Suprapubic skin (tissue), 4 donors: Measurements from ENCODE around the gene COL18A1. TPM values are rescaled to one million over a fixed set of nuclear protein-coding genes. Genes with fewer than 3 reads are reported as not detected.

Experiments
- DNase-seq, 2 donors: peaks; one replicate each; pipeline ENCODE4 v3.0.0-alpha.2; 2019; ENCODE audit warnings: low spot score in 2 of 2
- H3K27ac ChIP-seq: fragments of 200-600 bp; sonication (generic); one replicate; pipeline ENCODE4 v1.5.1; 2019
- H3K27me3 ChIP-seq: fragments of 200-600 bp; sonication (generic); one replicate; pipeline ENCODE4 v1.5.1; 2019
- H3K36me3 ChIP-seq: fragments of 200-600 bp; sonication (generic); one replicate; pipeline ENCODE4 v1.5.1; 2019
- H3K4me1 ChIP-seq: fragments of 200-600 bp; sonication (generic); one replicate; pipeline ENCODE4 v1.5.1; 2019
- H3K4me3 ChIP-seq: fragments of 200-600 bp; sonication (generic); one replicate; pipeline ENCODE4 v1.5.1; 2019; ENCODE audit warnings: mild to moderate bottlenecking
- H3K9me3 ChIP-seq: fragments of 200-600 bp; sonication (generic); one replicate; pipeline ENCODE4 v1.5.1; 2019
- EP300 ChIP-seq: sonication (generic); formaldehyde crosslinking; IDR thresholded peaks from one replicate; pipeline ENCODE4 v1.6.1; 2017; ENCODE audit warnings: antibody characterized with exemption
- POLR2A ChIP-seq, 2 donors: fragments of 450-650 bp; IDR thresholded peaks; one replicate each; pipeline ENCODE4 v1.6.1; 2017; ENCODE audit warnings: antibody characterized with exemption in 2 of 2, mild to moderate bottlenecking in 2 of 2, moderate library complexity in 2 of 2
- POLR2AphosphoS5 ChIP-seq, 3 donors: sonication (generic); formaldehyde crosslinking; IDR thresholded peaks; one replicate each; pipeline ENCODE4 v1.6.1; 2017; ENCODE audit warnings: antibody characterized with exemption in 3 of 3
- WGBS: methylation state at CpG from one replicate; pipeline ENCODE4 v1.1.5; 2018; 5-methylcytosine and 5-hydroxymethylcytosine counted together
- total RNA-seq, 4 donors: library from RNA; depleted of rRNA; stranded (reverse); fragments of >200 nt; gene quantifications; one replicate each; pipeline ENCODE4 v1.1.0, GENCODE V29; 2016
- TF ChIP-seq, protein P1 (sequence below), 2 donors: fragments of 200-600 bp in 1 of 2; fragments of 450-650 bp in 1 of 2; sonication (generic) in 1 of 2; IDR thresholded peaks; one replicate each; pipeline ENCODE4 v1.5.1; 2016 to 2019; ENCODE audit warnings: antibody characterized with exemption in 2 of 2, mild to moderate bottlenecking in 1 of 2, moderate library complexity in 1 of 2

The COL18A1 gene
- total RNA-seq, 4 donors from 2014 or later = 71.9 to 157 (median 101) TPM

GRCh38 chr21:45403825-45404729 is 888 bp upstream of the COL18A1 start:
- TF ChIP-seq POLR2AphosphoS5 (IDR thresholded peaks at IDR 0.05) = no peak
- TF ChIP-seq POLR2A (IDR thresholded peaks at IDR 0.05) = no peak
- H3K9me3 ChIP-seq = no peaks in the 10 kb centered on the region
- H3K36me3 ChIP-seq = no peaks in the 10 kb centered on the region
- peak overlapping the region; percentile 80 for H3K27ac ChIP-seq
- DNase-seq = no peak
- H3K27me3 ChIP-seq = no peaks in the 10 kb centered on the region
- peak overlapping the region; percentile 73 for H3K4me3 ChIP-seq
- 12% methylated on average over 20 of the region's 39 CpGs for WGBS
- peaks cover 60% of the 10 kb centered on the region for H3K4me1 ChIP-seq

- Histone ChIP-seq H3K36me3 (no peaks in the 10 kb centered on the region), H3K27ac (peak overlapping the region; percentile 77), H3K4me1 (peaks cover 73% of the 10 kb centered on the region), H3K27me3 (no peaks in the 10 kb centered on the region), H3K4me3 (peak overlapping the region; percentile 73), H3K9me3 (no peaks in the 10 kb centered on the region)
- no peak for DNase-seq
- no CpG with 5 or more reads among the region's 86 CpGs for WGBS
- TF ChIP-seq POLR2AphosphoS5 (IDR thresholded peaks at IDR 0.05) (no peak), POLR2A (IDR thresholded peaks at IDR 0.05) (peak in 1 of 2 donors; percentile 24)
Measured at GRCh38 chr21:45405271-45405818, 380 bp downstream of the COL18A1 start.

- peaks cover 80% of the 10 kb centered on the region for H3K4me1 ChIP-seq
- no peak for DNase-seq
Measured at GRCh38 chr21:45405819-45406762, 1.1 kb downstream of the COL18A1 start.

GRCh38 chr21:45406801-45407628 is 2.0 kb downstream of the COL18A1 start:
- H3K4me3 ChIP-seq = peak overlapping the region; percentile 73
- WGBS = 62% methylated on average over 13 of the region's 17 CpGs

More at GRCh38 chr21:45405819-45406762, 1.1 kb downstream of the COL18A1 start:
- Histone ChIP-seq H3K36me3 (no peaks in the 10 kb centered on the region), H3K27ac (peak overlapping the region; percentile 77), H3K4me3 (peak overlapping the region; percentile 73), H3K27me3 (no peaks in the 10 kb centered on the region), H3K9me3 (no peaks in the 10 kb centered on the region)
- WGBS = 35% methylated on average over 20 of the region's 83 CpGs
- TF ChIP-seq POLR2A (IDR thresholded peaks at IDR 0.05) = no peak
- TF ChIP-seq, protein P1, sequence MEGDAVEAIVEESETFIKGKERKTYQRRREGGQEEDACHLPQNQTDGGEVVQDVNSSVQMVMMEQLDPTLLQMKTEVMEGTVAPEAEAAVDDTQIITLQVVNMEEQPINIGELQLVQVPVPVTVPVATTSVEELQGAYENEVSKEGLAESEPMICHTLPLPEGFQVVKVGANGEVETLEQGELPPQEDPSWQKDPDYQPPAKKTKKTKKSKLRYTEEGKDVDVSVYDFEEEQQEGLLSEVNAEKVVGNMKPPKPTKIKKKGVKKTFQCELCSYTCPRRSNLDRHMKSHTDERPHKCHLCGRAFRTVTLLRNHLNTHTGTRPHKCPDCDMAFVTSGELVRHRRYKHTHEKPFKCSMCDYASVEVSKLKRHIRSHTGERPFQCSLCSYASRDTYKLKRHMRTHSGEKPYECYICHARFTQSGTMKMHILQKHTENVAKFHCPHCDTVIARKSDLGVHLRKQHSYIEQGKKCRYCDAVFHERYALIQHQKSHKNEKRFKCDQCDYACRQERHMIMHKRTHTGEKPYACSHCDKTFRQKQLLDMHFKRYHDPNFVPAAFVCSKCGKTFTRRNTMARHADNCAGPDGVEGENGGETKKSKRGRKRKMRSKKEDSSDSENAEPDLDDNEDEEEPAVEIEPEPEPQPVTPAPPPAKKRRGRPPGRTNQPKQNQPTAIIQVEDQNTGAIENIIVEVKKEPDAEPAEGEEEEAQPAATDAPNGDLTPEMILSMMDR (IDR thresholded peaks at IDR 0.05) = no peak
- no peak for TF ChIP-seq POLR2AphosphoS5 (IDR thresholded peaks at IDR 0.05)
- no peak for TF ChIP-seq EP300

DNA sequence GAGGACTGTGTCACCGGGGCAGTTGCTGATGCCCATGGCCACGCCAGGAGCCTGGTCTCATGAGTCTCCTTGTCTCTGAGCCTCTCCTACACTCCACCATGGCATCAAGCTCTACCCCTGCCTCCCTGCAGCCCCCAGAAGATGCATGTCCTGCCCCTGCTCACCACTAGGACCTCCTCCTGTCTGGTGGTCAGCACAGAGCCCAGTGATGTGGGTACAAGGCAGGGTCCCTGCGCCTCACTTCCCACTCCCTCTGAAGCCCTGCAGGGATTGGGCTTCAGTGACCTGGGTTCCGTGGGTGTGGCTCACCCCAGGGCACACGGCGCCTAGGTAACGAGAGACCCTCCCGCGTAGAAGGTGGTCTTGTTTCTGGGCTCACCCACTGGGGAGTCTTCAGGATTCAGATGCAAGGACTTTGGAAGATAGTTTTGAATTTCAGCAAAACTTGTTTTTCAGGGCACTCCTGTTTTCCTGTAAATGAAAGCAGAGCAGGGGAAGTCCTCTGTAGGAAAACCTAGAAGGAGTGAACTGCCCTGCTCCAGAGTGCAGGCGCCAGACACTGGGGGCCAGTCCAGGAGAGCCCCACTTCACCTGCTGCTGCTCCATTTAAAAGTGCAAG is 2.8 kb downstream of the COL18A1 start:
- Histone ChIP-seq H3K9me3 (no peaks in the 10 kb centered on the region), H3K27me3 (no peaks in the 10 kb centered on the region), H3K4me3 (no peak overlapping the region), H3K27ac (no peak overlapping the region), H3K4me1 (peaks cover 77% of the 10 kb centered on the region), H3K36me3 (no peaks in the 10 kb centered on the region)
- DNase-seq = no peak
- TF ChIP-seq EP300 (no peak), POLR2AphosphoS5 (IDR thresholded peaks at IDR 0.05) (no peak), POLR2A (IDR thresholded peaks at IDR 0.05) (no peak)
- TF ChIP-seq, protein P1 (IDR thresholded peaks at IDR 0.05) = no peak
- WGBS = 77% methylated on average over 9 of the region's 10 CpGs

More at GRCh38 chr21:45406801-45407628, 2.0 kb downstream of the COL18A1 start:
- H3K27me3 ChIP-seq = no peaks in the 10 kb centered on the region
- peaks cover 82% of the 10 kb centered on the region for H3K4me1 ChIP-seq
- H3K27ac ChIP-seq = peak overlapping the region; percentile 77
- H3K9me3 ChIP-seq = no peaks in the 10 kb centered on the region
- H3K36me3 ChIP-seq = no peaks in the 10 kb centered on the region
- TF ChIP-seq POLR2AphosphoS5 (IDR thresholded peaks at IDR 0.05) = no peak
- no peak for DNase-seq
